Frontal cortex (tissue), 4 donors: ENCODE data around the gene BDP1. TPM values are rescaled to one million over a fixed set of nuclear protein-coding genes. Genes with fewer than 3 reads are reported as not detected.
"Not testable (repeated sequence)": the region's sequence is repeated elsewhere in the genome, so short reads cannot be mapped to it uniquely, and the experiment has no call there.

Experiments used
- DNase-seq, 2 donors: peaks; one replicate each; pipeline ENCODE4 v3.0.0; 2012; ENCODE audit warnings: low spot score in 2 of 2
- FAIRE-seq: peaks from 2 replicates; lab custom pipeline; 2012; peaks lifted over from hg19 to GRCh38; lab: Jason Lieb, UNC
- total RNA-seq: library from RNA; depleted of rRNA; stranded (reverse); fragments of >200 nt; gene quantifications from one replicate; pipeline ENCODE4 v1.2.3, GENCODE V29; 2014
- donor health status: control.
- donor health status: control.
- donor health status: control.

The BDP1 gene
- total RNA-seq, 1 donor from 2014 or later = 87.2 TPM

DNA sequence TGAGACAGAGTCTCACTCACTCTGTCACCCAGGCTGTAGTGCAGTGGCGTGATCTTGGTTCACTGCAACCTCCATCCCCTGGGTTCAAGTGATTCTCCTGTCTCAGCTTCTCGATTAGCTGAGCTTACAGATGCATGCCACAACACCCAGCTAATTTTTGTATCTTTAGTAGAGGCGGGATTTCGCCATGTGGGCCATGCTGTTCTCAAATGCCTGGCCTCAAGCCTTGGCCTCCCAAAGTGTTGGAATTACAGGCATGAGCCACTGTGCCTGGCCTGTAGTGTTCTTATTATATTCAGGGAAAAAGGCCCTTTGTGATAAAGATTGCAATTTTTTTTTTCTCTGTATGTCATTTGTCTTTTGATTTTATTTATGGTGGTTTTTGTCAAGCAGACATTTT lies 107.7 kb downstream of the BDP1 start:
- FAIRE-seq (no peak), DNase-seq (no peak)

DNA sequence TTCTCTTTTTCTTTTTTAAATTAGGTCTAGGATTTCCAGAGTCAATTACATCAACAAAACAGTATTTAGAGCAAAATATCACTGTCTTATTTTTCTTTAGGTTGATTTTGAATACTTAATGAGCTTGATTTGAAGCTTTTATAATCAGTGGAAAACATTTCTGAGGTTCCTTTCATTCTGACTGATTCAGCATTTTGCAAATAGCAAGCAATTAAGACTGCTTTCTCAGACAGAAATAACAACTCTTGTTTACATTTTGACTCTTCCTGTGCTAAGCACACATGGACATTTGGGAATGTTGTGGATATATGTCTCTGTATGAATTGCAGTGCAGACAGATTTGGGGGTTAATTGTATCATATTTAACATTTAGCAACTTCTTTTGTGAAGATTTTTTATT lies 109.4 kb downstream of the BDP1 start:
- DNase-seq (no peak), FAIRE-seq (no peak)

DNA sequence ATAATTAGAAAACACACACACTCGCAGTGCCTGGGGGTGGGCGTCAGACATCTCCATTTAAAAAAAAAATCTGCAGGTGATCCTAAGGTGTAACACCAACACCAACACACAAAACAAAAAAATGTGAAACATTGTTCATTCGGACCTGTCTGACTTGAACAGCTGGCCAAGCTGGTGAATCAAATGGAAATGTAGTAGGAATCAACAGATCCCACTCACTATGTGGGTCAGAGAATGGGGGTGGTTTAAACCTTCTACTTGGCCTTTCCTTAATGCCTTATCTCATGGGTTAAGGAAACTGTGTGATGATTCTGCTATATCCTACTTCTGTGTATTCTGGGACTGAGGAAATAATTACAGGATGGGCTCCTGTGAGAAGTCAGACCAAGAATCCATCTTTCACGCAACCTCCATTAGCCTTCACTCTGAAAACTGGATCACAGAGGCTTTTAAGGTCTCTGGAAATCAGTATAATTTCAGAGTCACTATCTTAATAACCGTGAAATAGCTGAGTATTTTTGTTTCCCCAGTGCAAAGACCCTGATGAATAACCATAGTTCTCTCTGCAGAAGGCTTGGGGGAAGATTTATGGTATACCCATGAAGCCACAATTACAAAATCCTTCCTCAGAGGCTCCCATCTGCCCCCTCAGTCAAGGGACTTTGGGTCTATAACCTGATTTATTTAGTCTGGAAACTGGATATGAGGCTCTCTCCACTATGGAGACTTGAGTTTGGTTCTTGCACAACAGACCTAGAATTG lies 114.5 kb downstream of the BDP1 start:
- DNase-seq (no peak), FAIRE-seq (no peak)

DNA sequence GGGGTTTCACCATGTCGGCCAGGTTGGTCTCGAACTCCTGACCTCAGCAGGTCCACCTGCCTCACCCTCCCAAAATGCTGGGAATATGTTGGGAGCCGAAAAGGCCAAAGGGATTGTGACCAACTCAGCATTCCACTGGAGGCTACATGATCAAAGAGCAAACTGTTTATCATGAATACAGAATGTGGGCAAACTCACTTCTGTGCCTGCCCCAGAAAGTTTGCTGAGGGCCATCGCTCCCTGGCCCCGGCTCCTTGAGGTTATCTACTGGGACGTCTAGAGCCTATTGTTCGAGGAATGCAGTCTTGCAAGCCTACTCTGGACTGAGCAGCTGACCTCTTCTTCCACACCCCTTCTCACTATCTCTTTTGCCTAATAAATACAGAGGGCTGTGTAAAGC lies 116.4 kb downstream of the BDP1 start:
- DNase-seq = not testable (repeated sequence)

DNA sequence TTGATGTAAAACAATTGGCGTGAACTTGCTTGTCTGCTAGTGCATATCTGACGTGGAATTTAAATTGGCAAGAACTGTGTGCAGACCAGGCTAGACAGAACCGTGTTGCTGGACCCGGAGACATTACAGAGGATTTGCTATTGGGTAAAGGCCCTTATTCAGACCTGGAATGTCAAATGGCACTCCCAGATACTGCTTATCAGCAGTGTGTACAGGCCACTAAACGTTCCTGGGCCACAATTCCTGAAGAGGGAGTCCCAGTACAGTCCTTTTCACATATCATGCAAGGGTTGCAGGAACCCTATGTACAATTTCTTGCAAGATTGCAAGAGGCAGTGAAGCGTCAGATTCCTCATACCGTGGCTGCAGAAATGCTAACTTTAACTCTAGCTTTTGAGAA lies 118.1 kb downstream of the BDP1 start:
- DNase-seq (no peak), FAIRE-seq (no peak)

More for the DNA sequence above, 116.4 kb downstream of the BDP1 start:
- not testable (repeated sequence) for FAIRE-seq

DNA sequence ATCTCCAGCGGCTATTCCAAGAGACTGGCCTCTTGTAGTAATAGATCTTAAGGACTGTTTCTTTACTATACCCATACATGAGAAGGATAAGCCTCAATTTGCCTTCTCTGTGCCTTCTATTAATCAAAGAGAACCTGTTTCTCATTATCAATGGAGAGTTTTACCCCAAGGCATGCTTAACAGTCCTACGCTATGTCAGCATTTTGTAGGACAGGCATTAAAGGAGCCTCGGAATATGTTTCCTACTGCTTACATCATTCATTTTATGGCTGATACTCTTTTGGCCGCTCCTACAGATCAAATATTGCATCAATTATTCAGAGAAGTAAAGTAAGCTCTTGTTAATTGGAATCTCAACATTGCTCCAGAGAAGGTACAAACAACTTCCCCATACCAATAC lies 120.1 kb downstream of the BDP1 start:
- not testable (repeated sequence) for FAIRE-seq, DNase-seq

DNA sequence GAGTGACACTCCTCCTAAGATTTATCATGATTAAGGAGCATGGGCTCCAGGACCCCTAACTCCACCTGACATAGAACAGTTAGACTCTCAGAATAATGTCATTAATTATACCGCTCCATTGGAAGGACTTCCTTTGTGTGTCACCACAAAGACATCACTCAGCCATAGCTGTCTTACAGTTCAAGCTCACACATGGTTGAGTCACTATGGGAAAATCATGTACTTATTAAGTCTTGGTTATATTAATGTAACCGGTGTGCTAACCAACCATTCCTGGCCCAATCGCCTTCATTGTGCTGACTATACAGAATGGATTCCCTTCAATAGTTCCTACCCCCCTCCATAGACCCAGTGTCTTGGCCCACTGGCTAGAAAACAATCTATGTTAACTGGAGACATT lies 120.8 kb downstream of the BDP1 start:
- no peak for DNase-seq
- FAIRE-seq = no peak

DNA sequence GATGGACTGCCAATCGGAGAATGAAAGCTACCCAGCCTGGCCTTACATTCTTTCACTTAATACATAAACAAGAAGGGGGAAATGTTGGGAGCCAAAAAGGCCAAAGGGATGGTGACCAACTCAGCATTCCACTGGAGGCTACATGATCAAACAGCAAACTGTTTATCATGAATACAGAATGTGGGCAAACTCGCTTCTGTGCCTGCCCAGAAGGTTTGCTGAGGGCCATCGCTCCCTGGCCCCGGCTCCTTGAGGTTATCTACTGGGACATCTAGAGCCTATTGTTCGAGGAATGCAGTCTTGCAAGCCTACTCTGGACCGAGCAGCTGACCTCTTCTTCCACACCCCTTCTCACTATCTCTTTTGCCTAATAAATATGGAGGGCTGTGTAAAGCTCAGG lies 122.4 kb downstream of the BDP1 start:
- not testable (repeated sequence) for FAIRE-seq, DNase-seq

DNA sequence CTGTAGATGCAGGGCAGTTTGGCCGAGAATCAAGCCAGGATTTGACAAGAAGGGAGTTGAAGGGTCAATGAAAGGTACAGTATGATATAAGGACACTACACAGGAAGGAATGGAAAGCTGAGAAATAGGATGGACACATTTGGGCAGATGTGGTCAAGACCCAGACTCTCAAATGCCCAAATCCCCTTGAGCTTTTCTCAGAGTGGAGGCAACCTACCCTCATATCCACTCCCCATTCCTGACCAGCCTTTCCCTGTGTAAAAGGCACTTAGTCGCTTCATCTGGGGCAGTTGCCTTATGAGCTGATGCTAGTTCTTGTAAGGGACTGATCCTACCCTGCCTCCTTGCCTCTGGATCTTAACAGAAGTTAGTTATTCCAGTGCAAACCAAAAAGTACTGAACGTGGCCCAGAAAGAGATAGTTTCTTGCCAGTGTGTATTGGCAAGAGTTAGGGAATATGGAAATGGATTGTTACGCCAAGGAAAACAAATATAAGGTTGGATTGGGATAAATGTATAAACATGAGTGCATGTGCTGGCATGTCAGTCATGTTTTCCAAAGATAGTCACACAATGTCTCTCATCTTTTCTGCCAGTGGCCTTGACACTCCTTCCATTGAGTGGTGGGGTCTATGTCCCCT lies 127.6 kb downstream of the BDP1 start:
- DNase-seq = no peak
- FAIRE-seq = no peak

DNA sequence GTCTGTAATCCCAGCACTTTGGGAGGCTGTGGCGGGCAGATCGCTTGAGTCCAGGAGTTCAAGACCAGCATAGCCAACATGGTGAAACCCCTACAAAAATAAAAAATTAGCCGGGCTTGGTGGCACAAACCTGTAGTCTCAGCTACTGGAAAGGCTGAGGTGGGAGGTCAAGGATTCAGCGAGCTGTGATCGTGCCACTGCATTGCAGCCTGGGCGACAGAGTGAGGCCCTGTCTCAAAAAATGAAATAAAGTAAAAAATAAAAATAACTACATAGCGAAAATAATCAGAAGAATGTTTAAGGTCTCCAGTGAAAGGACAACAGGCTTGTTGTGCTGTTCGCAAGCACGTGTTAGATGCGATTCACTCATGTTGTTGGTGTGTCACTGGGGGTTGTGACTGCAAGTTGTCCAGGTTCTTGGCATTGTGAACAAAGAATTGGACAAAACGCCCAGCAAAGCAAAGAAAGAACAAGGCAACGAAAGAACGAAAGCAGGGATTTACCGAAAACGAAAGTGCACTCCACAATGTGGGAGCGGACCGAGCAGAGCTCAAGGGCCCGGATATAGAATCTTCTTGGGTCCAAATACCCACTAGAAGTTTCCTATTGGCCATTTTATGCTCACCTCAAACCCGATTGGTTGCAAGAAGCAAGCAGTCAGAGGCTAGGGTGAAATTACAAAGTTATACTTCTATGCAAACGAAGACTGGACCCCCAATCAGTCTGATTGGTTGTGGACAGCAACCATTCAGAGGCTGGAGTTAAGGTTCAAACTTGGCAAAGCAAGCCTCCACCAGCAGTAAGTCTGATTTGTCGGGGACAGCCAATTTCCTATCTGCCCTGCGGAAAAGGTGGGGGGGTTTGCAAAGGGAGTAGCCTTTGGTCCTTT lies 130.8 kb downstream of the BDP1 start:
- FAIRE-seq = no peak
- no peak for DNase-seq

DNA sequence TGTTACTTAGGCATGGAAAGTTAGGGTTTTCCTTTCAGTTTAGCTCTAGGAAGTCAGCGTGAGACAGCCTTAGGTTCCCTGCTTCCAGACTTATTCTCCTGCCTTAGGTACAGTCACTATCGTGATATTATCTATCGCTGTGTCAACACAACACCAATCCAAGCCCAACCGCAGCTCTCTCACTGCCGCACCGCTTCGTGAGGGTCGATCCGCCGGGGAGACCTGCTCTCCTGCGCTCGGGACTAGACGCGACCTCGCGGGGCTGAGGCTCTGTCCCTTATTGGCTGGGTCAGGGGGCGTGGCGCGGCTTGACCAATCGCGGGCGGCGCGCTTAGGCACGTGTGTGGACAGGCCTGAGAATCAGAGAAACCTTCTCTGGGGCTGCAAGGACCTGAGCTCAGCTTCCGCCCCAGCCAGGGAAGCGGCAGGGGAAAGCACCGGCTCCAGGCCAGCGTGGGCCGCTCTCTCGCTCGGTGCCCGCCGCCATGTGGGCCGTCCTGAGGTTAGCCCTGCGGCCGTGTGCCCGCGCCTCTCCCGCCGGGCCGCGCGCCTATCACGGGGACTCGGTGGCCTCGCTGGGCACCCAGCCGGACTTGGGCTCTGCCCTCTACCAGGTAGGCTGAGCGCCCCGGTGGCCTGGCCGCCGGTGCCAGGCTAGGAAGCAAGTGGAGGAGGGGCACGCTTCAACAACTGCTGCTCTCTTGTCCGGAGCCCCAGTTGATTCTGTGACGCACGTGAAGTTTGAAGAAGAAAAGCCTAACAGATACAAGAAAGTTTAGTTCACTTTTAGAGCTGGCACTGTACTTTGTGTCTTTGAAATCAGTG lies 131.7 kb downstream of the BDP1 start, which contains the start of gene MCCC2:
Gene MCCC2, plus strand, starts transcription at position 400 of the 825 bp plus-strand sequence. Its CDS starts 86 bp downstream, at position 486.
- DNase-seq (peak; percentile 86 to 92), FAIRE-seq (no peak)

DNA sequence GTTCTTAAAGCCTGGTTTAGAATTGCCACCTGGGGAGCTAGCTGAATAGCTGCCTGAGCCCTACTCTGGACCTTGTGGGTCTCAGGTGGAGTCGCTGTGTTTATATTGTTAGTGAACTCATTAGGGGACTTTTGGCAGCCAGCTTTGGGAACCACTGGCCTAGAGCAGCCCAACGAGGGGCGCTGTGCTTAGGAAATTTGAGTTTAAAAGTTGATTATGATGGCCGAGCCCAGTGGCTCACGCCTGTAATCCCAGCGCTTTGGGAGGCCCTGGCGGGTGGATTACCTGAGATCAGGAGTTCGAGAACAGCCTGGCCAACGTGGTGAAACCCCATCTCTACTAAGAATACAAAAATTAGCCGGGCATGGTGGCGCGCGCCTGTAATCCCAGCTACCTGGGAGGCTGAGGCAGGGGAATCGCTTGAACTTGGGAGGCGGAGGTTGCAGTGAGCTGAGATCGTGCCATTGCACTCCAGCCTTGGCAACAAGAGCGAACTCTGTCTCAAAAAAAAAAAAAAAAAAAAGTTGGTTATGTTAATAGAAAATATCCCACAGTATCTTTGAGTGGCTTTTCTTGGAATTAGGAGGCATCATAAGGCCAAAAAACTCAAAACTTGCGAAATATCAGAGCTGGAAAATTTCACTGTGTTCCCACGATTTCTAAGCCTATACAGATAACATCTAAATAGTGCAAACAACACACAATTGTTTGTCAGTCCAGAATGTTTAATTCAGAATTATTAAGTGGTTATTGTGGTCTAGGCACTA lies 132.5 kb downstream of the BDP1 start:
- FAIRE-seq (no peak), DNase-seq (no peak)

DNA sequence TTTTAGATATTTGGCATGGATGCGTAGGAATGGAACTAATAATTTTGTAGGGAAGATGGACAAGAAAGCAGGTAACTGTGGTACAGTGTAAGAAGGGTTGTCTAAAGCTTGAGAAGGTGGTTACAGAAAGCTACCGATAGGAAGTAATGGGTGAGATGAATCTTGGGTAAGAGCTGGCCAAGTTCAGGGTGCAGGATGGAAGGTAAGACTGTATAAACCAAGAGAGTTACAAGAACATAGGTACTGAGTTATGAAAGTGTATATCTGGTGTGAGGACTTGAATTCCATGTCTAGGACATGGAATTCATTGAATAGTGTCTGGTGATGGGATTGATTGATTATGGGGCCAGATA lies 133.1 kb downstream of the BDP1 start:
- FAIRE-seq = no peak
- no peak for DNase-seq

DNA sequence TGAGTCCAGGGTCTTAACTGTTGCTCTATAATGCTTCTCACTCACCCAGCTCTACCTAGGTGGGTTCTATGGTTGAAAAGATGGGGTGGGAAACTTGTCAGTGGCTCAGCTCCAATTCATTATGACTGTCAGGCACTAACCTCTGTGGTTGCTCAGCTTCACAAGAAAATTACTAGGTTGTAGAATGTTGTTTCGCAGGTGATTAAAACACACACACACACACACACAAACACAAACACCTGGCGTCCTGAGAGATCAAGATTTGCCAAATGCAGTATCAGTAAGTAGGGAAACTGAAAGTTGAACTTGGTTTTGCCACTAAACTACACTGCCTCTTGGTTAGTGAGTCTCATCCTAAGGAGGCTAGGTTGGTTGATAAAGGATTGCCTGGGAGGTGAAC lies 134.5 kb downstream of the BDP1 start:
- FAIRE-seq = no peak
- no peak for DNase-seq

DNA sequence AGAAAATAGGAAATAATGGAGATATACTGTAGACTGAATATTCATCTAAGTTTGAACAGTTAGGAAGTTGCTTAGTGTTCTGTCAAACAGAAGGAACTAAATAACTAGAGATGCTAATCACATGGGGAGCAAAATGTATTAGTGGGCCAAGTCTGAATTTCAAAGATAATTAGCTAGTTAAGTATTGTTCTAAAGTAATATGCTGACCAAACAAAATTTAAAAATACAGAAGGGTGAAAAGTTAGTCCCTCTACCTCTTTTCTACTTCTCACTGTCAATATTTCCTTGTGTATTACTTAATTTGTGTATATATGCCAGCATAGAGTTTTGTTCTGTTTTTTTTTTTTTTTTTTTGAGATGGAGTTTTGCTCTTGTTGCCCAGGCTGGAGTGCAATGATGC lies 135.6 kb downstream of the BDP1 start:
- no peak for DNase-seq
- FAIRE-seq = no peak

DNA sequence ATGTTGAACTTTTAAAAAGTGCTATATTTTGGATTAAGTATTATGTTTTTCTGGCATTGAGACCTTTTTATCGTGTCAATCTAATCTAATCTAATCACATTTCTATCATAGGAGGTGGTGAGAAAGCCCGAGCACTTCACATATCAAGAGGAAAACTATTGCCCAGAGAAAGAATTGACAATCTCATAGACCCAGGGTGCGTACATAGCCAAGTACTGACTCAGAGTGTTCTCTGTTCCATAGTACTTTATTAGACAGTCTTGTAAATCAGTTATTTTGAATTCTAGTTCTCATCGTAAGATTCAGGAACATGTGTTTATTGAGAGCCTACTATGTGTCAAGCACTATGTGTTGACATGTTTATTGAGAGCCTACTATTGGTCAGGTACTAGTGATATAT lies 140.7 kb downstream of the BDP1 start:
- FAIRE-seq (no peak), DNase-seq (no peak)

DNA sequence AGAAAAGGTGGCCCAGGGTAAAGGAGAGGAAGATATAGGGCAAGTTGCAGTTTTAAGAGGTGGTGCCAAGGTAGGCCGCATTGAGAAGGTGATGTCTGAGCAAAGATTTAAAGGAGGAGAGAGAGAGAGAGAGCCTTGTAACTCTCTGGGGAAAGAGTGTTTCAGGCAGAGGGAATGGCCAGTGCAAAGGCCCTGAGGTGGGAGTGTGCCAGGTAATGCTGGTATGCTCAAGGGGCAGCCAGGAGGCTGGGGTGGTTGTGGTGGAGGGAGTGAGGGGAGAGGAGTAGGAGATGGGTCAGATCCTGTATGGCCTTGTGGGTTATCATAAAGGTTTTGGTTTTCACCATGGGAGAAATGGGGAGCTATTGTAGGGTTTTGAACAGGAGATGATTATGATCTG lies 141.6 kb downstream of the BDP1 start:
- FAIRE-seq = no peak
- no peak for DNase-seq

DNA sequence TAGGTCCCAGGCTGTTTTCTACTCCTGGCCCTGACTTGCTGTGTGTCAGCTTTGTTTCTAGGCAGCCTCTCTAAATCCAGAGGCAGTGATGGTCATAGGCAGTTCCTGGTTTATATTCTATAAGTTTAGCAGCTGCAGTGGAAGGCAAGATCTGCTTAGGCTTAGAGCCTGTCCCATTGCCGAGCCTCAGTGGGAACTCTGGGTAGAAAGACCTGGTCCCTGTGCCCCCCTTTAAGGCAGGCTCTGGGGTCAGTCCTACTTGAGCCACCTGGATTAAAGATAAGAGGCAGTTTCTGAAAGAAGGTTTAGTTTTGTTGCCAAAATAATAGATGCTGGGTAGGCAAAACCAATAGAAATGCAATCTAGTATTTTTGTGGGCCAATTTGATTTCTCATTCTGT lies 145.3 kb downstream of the BDP1 start:
- FAIRE-seq (no peak), DNase-seq (no peak)
